Measurements from ENCODE around the gene PIEZO1. TPM values are rescaled to one million over a fixed set of nuclear protein-coding genes. Genes with fewer than 3 reads are reported as not detected.

The PIEZO1 gene
- total RNA-seq, 1 donor: 197 TPM

DNA sequence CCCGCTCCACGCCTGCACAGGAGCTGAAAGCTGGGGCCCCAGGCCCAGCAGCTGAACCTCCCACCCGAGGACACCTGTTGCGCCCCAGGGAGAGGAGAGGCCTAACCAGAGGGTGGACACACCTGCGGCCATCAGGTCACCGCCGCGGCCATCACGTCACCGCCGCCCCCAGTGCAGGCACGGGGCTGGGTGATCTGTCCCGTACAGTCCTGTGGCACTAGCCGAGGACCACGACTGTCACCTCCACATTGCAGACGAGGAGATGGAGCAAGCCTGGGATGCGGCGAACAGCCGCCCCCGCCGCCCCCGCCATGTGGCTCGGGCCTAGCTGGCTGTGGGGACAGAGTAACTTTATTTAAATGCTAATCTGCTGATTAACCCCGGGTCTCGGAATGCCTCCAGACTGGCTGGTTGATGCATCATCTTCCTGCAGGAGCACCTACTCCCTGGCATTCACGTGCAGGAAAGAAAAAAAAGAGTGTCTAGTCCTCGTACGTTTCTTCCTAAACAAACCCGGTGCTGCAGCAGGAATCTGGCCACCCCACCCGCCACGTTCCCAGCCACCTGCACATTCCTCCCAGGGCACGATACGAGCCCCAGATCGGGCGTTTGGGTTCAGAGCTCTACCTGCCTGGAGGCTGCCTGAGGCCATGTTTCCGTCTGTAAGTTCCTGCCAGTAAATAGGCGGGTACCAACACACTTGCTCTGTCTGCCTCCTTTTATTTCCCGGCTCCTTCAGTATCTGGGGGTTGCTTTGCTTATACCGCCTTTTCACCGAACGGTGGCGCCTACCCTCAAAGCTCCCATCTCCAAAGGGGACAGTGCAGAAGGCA is 29.9 kb downstream of the PIEZO1 start:
- TF ChIP-seq, protein P1, sequence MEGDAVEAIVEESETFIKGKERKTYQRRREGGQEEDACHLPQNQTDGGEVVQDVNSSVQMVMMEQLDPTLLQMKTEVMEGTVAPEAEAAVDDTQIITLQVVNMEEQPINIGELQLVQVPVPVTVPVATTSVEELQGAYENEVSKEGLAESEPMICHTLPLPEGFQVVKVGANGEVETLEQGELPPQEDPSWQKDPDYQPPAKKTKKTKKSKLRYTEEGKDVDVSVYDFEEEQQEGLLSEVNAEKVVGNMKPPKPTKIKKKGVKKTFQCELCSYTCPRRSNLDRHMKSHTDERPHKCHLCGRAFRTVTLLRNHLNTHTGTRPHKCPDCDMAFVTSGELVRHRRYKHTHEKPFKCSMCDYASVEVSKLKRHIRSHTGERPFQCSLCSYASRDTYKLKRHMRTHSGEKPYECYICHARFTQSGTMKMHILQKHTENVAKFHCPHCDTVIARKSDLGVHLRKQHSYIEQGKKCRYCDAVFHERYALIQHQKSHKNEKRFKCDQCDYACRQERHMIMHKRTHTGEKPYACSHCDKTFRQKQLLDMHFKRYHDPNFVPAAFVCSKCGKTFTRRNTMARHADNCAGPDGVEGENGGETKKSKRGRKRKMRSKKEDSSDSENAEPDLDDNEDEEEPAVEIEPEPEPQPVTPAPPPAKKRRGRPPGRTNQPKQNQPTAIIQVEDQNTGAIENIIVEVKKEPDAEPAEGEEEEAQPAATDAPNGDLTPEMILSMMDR (IDR thresholded peaks at IDR 0.05; ENCODE audit: insufficient read depth, low read depth, low read length): peak; percentile 45
- DNase-seq (ENCODE audit: low read depth): peak; percentile 46
- no peak overlapping the region for H3K4me3 ChIP-seq (ENCODE audit: low read depth, low read length)

DNA sequence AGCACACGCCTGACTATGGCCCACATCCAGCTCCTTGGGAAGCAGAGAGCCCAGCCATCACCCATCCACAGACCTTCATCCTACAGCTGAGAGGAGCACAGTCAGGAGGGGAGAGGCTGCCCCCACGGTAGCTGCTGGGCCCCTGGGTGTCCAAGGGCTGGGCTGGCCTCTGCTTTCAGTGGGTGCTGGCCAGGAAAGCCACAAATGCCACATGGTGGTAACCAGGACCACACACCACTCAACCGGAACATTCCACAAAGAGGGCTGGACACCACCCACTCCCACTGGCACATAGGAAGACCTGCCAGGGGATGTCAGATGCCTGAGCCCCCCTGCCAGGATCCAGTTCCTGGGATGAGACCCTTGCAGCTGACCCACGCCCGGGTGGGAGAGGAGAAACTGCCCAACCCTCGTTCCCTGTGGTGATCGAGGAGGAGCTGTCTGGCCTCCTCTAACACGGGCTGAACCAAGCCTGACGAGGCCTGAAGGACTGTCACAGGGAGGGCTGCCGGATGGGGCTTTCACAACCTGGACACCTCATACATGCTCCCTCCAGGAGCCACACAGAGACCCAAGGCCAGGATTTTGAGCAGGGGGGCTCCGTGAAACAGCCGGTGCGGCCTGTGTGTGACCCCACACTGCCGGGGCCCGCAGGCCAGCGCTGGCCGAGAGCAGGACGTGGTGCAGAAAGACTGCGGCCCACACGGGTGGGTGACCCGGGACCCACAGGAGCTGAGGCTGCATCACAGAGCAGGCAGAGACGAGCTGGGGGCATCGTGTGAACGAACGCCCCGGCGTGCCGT is 30.7 kb downstream of the PIEZO1 start:
- no peak overlapping the region for H3K4me3 ChIP-seq (ENCODE audit: low read depth, low read length)
- DNase-seq (ENCODE audit: low read depth): no peak
- TF ChIP-seq, protein P1 (IDR thresholded peaks at IDR 0.05; ENCODE audit: insufficient read depth, low read depth, low read length): no peak

DNA sequence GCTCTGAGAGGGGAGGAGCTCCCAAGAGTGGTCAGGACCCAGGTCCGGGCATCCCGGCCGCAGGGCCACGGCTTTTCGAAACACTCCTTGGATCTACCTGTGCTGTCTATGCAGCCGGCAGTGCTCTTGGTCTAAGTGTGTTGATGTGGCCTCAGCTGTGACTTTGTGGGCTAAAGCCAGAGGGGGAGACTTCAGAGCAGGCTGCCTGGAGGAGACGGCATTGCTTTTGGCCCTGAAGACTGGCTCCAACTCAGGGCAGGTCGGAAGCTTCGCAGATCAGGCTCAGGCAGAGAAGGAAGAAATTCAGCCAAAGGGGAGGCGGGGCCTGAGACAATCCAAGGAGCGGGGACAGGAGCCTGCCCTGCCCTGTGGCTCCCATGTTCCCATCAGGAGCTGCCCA is 31.4 kb downstream of the PIEZO1 start:
- no peak overlapping the region for H3K4me3 ChIP-seq (ENCODE audit: low read depth, low read length)
- no peak for DNase-seq (ENCODE audit: low read depth)
- TF ChIP-seq, protein P1 (IDR thresholded peaks at IDR 0.05; ENCODE audit: insufficient read depth, low read depth, low read length): no peak

DNA sequence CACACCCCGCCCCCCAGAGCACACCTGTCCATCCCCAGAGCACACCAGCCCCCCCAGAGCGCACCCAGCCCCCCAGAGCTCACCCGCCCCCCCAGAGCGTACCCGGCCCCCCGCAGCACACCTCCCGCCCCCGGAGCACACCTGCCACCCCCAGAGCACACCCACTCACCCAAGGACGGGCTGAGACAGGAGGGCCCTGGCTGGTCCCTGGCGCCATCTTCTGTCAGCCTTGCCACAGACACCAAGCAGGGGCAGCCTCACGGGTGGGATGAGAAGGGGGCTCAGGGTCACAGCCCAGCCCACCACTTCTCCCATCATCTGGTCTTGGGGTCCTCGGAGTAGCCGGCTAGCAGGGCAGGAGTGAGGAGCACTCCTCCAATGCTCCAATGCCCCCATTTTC is 31.8 kb downstream of the PIEZO1 start:
- no peak for DNase-seq (ENCODE audit: low read depth)
- no peak overlapping the region for H3K4me3 ChIP-seq (ENCODE audit: low read depth, low read length)

DNA sequence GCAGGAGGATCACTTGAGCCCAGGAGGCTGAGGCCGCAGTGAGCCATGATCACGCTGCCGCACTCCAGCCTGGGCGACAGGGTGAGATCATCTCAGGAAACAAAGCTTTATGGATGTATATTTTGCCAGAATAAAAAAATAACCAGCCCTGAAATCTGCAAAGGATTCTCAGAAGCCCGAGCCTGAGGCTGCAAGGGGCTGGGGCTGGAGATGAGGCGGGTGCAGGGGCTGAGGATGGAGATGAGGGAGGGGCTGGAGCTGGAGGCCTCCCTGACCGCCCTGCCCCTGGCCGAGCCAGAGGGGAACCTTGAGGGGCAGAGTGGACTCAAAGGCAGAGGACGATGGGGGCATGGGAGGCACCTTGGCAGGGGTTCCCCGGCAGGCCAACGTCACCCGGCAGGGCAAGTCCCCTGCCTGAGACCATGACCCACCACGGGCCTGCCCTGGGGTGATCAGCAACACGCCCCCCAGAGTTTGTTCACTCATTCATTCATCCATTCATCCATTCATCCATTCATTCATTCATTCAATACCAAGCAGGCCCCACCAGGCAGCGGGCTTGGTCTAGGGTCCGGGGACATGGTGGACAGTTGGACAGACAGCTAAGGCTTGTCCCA is 32.5 kb downstream of the PIEZO1 start:
- no peak overlapping the region for H3K4me3 ChIP-seq (ENCODE audit: low read depth, low read length)
- TF ChIP-seq, protein P1 (IDR thresholded peaks at IDR 0.05; ENCODE audit: insufficient read depth, low read depth, low read length): no peak
- no peak for DNase-seq (ENCODE audit: low read depth)

More for the DNA sequence above, 31.8 kb downstream of the PIEZO1 start:
- TF ChIP-seq, protein P1 (IDR thresholded peaks at IDR 0.05; ENCODE audit: insufficient read depth, low read depth, low read length): no peak

DNA sequence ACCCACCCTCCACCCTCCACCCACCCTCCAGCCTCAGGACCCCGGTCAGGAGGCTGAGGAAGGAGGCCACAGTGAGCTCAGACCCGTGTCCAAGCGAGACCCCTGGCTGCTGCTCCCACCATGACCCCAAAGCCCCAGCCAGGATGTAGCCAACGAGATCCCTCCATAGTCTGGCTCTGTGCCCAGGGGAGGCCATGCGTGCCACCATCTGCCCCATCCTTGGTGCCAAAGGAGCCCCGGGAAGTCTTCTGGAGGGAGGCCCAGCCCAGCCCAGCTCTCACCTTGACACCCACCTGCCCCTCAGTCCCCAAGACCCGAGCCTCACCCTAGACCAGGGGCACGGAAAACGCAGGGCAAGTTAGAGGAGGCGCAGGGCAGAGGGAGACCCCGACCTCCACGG is 34.2 kb downstream of the PIEZO1 start:
- H3K4me3 ChIP-seq (ENCODE audit: low read depth, low read length): no peak overlapping the region
- TF ChIP-seq, protein P1 (IDR thresholded peaks at IDR 0.05; ENCODE audit: insufficient read depth, low read depth, low read length): no peak

More for the DNA sequence above, 34.2 kb downstream of the PIEZO1 start:
- DNase-seq (ENCODE audit: low read depth): no peak

Measured in fibroblast of villous mesenchyme (primary cell).